ENCODE results near the gene LTBP3. TPM values are rescaled to one million over a fixed set of nuclear protein-coding genes. Genes with fewer than 3 reads are reported as not detected.
A peak's percentile ranks its signal among the peaks of the same experiment; 100 is the strongest.

Gene LTBP3
- total and polyA plus RNA-seq, 2 of the 4 experiments (the other 2 are of a cell fraction): 6.6 to 145 TPM

DNA sequence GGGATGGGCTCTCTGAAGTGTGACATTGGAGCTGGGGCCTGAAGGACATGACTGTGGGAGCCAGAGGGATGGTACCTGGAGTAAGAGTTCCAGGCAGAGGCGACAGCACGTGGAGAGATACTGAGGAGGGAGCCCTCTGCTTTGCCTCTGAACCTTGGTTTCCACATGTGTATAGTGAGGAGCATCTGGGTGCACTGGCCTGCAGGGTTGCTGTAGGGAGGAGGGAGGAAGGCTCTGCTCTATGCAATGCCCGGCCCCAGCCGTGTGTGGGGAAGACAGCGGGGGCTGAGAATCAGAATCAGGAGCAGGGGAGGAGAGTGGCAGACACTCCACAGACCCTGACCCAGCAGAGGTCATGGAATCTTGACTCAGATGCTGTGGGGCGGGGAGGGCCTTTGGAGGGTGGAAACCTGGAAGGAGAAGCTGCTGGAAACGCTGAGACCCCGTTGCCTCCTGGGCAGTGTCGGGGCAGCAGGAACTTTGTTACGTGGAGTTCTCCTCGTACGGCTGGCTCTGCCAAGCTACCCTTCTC, 29.3 kb downstream of the LTBP3 start:
- Histone ChIP-seq H3K9me3 (ENCODE audit: control insufficient read depth, insufficient read depth, low read length) (no peaks in the 10 kb centered on the region), H2BK15ac (ENCODE audit: low read depth, low read length) (no peak overlapping the region), H2AK9ac (replicated peaks; ENCODE audit: low read depth, low read length, poor library complexity) (no peak overlapping the region), H4K5ac (ENCODE audit: low read depth, low read length) (no peak overlapping the region), H4K20me1 (ENCODE audit: insufficient read depth, low read length) (peaks cover 50% of the 10 kb centered on the region), H3K4me1 (ENCODE audit: control insufficient read depth, insufficient read depth, low read length) (peaks cover 12% of the 10 kb centered on the region), H2AFZ (replicated peaks; ENCODE audit: low read length, poor library complexity) (peak overlapping the region; percentile 49), H3K4ac (ENCODE audit: low read depth, low read length) (no peak overlapping the region), H2BK120ac (ENCODE audit: low read depth, low read length) (no peak overlapping the region), H2BK5ac (ENCODE audit: low read depth, low read length, poor library complexity, severe bottlenecking) (no peak overlapping the region), H3K14ac (replicated peaks; ENCODE audit: low read depth, low read length) (no peak overlapping the region), H3K9me1 (ENCODE audit: insufficient read depth, low read length) (peaks cover 14% of the 10 kb centered on the region; the same call in 1 of the 2 replicates), H3K36me3 (ENCODE audit: control insufficient read depth, insufficient read depth, low read length) (peaks cover 63% of the 10 kb centered on the region), H3K9ac (ENCODE audit: low read depth, low read length) (no peak overlapping the region), H3K18ac (ENCODE audit: low read depth, low read length) (no peak overlapping the region), H3K4me2 (ENCODE audit: low read depth, low read length) (no peak overlapping the region), H4K8ac (ENCODE audit: low read depth in 2 of 2, low read length in 2 of 2) (no peak overlapping the region), H2AK5ac (ENCODE audit: low read depth, low read length) (no peak overlapping the region), H3K27me3 (ENCODE audit: control insufficient read depth, insufficient read depth, low read length) (no peaks in the 10 kb centered on the region), H4K91ac (ENCODE audit: insufficient read depth, low read depth, low read length) (no peak overlapping the region), H3K79me1 (ENCODE audit: low read depth in 1 of 2, low read length in 2 of 2) (peaks cover 32 to 81% of the 10 kb centered on the region in 2 experiments), H3K23ac (ENCODE audit: low read depth, low read length) (no peak overlapping the region), H3K56ac (ENCODE audit: extremely low read depth, insufficient read depth, low read length) (no peak overlapping the region), H3K27ac (ENCODE audit: insufficient read depth, low read length) (no peak overlapping the region), H2BK20ac (ENCODE audit: low read depth, low read length) (no peak overlapping the region), H3K4me3 (ENCODE audit: insufficient read depth, low read depth, low read length) (no peak overlapping the region)
- ChIA-PET POLR2A (ENCODE audit: unreplicated experiment) (no interaction called here), CTCF (no interaction called here)
- no TSS peak for BruUV-seq (replicated peaks)
- dilution Hi-C loops (cut with HindIII; ENCODE audit: low sequenced_read_pairs, unreplicated experiment): no loop called here
- TF ChIP-seq MXI1 (IDR thresholded peaks at IDR 0.05; ENCODE audit: borderline replicate concordance, low read depth, low read length): no peak
- no peak for TF ChIP-seq MAZ (IDR thresholded peaks at IDR 0.05; ENCODE audit: borderline replicate concordance, low read depth, low read length)
- TF ChIP-seq CHD1 (IDR thresholded peaks at IDR 0.05; ENCODE audit: low read depth, low read length): no peak
- TF ChIP-seq ELK1 (IDR thresholded peaks at IDR 0.05; ENCODE audit: borderline replicate concordance, low read depth, low read length): no peak
- TF ChIP-seq POLR2A (IDR thresholded peaks at IDR 0.05; ENCODE audit: low read depth, low read length): no peak
- no peak for TF ChIP-seq BHLHE40 (IDR thresholded peaks at IDR 0.05; ENCODE audit: low read depth, low read length)
- no peak for TF ChIP-seq RFX5 (IDR thresholded peaks at IDR 0.05; ENCODE audit: low read depth, low read length)
- TF ChIP-seq CEBPB (IDR thresholded peaks at IDR 0.05; ENCODE audit: low read depth, low read length): no peak
- no peak for TF ChIP-seq SMC3 (IDR thresholded peaks at IDR 0.05; ENCODE audit: low read depth, low read length)
- no peak for TF ChIP-seq USF2 (IDR thresholded peaks at IDR 0.05; ENCODE audit: low read depth, low read length)
- TF ChIP-seq NFE2L2 (IDR thresholded peaks at IDR 0.05; ENCODE audit: low read depth, low read length): no peak
- no peak for TF ChIP-seq FOS (IDR thresholded peaks at IDR 0.05; ENCODE audit: low read depth, low read length)
- no peak for TF ChIP-seq CTCF (conservative IDR thresholded peaks at IDR 0.05; ENCODE audit: low read depth, low read length)
- no peak for TF ChIP-seq RAD21 (IDR thresholded peaks at IDR 0.05; ENCODE audit: low read length)
- no peak for TF ChIP-seq RCOR1 (IDR thresholded peaks at IDR 0.05; ENCODE audit: insufficient replicate concordance, low read length)
- TF ChIP-seq MAFK (IDR thresholded peaks at IDR 0.05; ENCODE audit: low read depth, low read length): no peak
- intact Hi-C loops (cut with micrococcal nuclease): no loop called here
- ATAC-seq (ENCODE audit: low read depth): no peak
- 94% methylated on average over 7 of the region's 12 CpGs; no CpG with 5 or more reads in 1 of the 2 experiments for WGBS, 2 experiments (ENCODE audit: extremely low coverage in 2 of 2, insufficient read length in 1 of 2)
- no peak for DNase-seq
- in situ Hi-C loops (cut with MboI; ENCODE audit: low sequenced_read_pairs): no loop called here

Measured in IMR-90 (cell line).